HEK293 (cell line): Measurements from ENCODE around the gene SIKE1.

Experiments used
- CTCF ChIA-PET: fragments of 350-600 bp; formaldehyde crosslinking; extraction: SDS; loops from one replicate; lab custom pipeline; 2021; ENCODE audit warnings: antibody characterized with exemption; lab: Yijun Ruan, JAX
- POLR2A ChIA-PET: fragments of 300-600 bp; formaldehyde crosslinking; extraction: SDS; loops from one replicate; lab custom pipeline; 2020; ENCODE audit warnings: antibody characterized with exemption, inconsistent platforms; lab: Yijun Ruan, JAX
- H3K27ac ChIP-seq: fragments of 200-500 bp; sonication (Bioruptor generic); 2 replicates; pipeline ENCODE4 v1.5.1; 2014; ENCODE audit warnings: low read depth, low read length, control low read depth, inconsistent platforms; ENCODE audit errors: extremely low read depth
- H3K36me3 ChIP-seq, 2 experiments: fragments of 200-500 bp in 1 of 2; sonication (Bioruptor generic) in 1 of 2; 1 replicate in 1 of 2; 2 replicates in 1 of 2; pipeline ENCODE4 v1.5.1; 2014 to 2017; ENCODE audit warnings: inconsistent platforms in 2 of 2, low read length in 2 of 2; ENCODE audit not compliant: control insufficient read depth in 2 of 2, insufficient read depth in 1 of 2
- H3K4me1 ChIP-seq: fragments of 200-500 bp; sonication (Bioruptor generic); 2 replicates; pipeline ENCODE4 v1.5.1; 2014; ENCODE audit warnings: mild to moderate bottlenecking, low read length, inconsistent platforms; ENCODE audit not compliant: control insufficient read depth, insufficient read depth
- H3K4me3 ChIP-seq: 2 replicates; pipeline ENCODE4 v1.5.1; 2011; ENCODE audit warnings: low read depth, mild to moderate bottlenecking, control low read depth, low read length, moderate library complexity
- H3K9me3 ChIP-seq: fragments of 200-500 bp; sonication (Bioruptor generic); 2 replicates; pipeline ENCODE4 v1.5.1; 2014; ENCODE audit warnings: low read depth, low read length, inconsistent platforms; ENCODE audit not compliant: control insufficient read depth, insufficient read depth
- REPIN1 ChIP-seq: fragments of 450-650 bp; formaldehyde crosslinking; IDR thresholded peaks from 2 replicates; pipeline ENCODE4 v1.5.1; 2017; ENCODE audit warnings: missing biosample characterization, missing genetic modification characterization, low read depth
- SP2 ChIP-seq: fragments of 450-650 bp; formaldehyde crosslinking; IDR thresholded peaks from 2 replicates; pipeline ENCODE4 v1.5.1; 2016; ENCODE audit warnings: missing biosample characterization, missing genetic modification characterization
- ZBTB8A ChIP-seq: fragments of 450-650 bp; formaldehyde crosslinking; IDR thresholded peaks from 2 replicates; pipeline ENCODE4 v1.5.1; 2016; ENCODE audit warnings: missing biosample characterization, missing genetic modification characterization
- ZFHX2 ChIP-seq: fragments of 450-650 bp; formaldehyde crosslinking; conservative IDR thresholded peaks from 2 replicates; pipeline ENCODE4 v1.5.1; 2016; ENCODE audit warnings: missing biosample characterization, missing genetic modification characterization
- ZNF10 ChIP-seq: fragments of 450-650 bp; formaldehyde crosslinking; IDR thresholded peaks from 2 replicates; pipeline ENCODE4 v1.5.1; 2017; ENCODE audit warnings: missing biosample characterization, missing genetic modification characterization
- ZNF112 ChIP-seq: fragments of 450-650 bp; formaldehyde crosslinking; IDR thresholded peaks from 2 replicates; pipeline ENCODE4 v1.5.0; 2017; ENCODE audit warnings: missing biosample characterization, missing genetic modification characterization
- ZNF114 ChIP-seq: fragments of 450-650 bp; formaldehyde crosslinking; IDR thresholded peaks from 2 replicates; pipeline ENCODE4 v1.5.0; 2017; ENCODE audit warnings: missing biosample characterization, missing genetic modification characterization
- ZNF174 ChIP-seq: fragments of 450-650 bp; formaldehyde crosslinking; IDR thresholded peaks from 2 replicates; pipeline ENCODE4 v1.5.0; 2017; ENCODE audit warnings: missing biosample characterization, mild to moderate bottlenecking, missing genetic modification characterization
- ZNF175 ChIP-seq: fragments of 450-650 bp; formaldehyde crosslinking; IDR thresholded peaks from 2 replicates; pipeline ENCODE4 v1.5.1; 2016; ENCODE audit warnings: missing biosample characterization, missing genetic modification characterization
- ZNF24 ChIP-seq: fragments of 450-650 bp; formaldehyde crosslinking; IDR thresholded peaks from 2 replicates; pipeline ENCODE4 v1.5.1; 2016; ENCODE audit warnings: missing biosample characterization, missing genetic modification characterization
- ZNF248 ChIP-seq: fragments of 450-650 bp; formaldehyde crosslinking; IDR thresholded peaks from 2 replicates; pipeline ENCODE4 v1.5.1; 2017; ENCODE audit warnings: missing biosample characterization, missing genetic modification characterization
- ZNF266 ChIP-seq: fragments of 450-650 bp; formaldehyde crosslinking; IDR thresholded peaks from 2 replicates; pipeline ENCODE4 v1.5.1; 2016; ENCODE audit warnings: missing biosample characterization, missing genetic modification characterization, low read depth
- ZNF302 ChIP-seq: fragments of 450-650 bp; formaldehyde crosslinking; IDR thresholded peaks from 2 replicates; pipeline ENCODE4 v1.5.1; 2016; ENCODE audit warnings: missing biosample characterization, missing genetic modification characterization, low read depth
- ZNF324 ChIP-seq: fragments of 450-650 bp; formaldehyde crosslinking; IDR thresholded peaks from 2 replicates; pipeline ENCODE4 v1.5.1; 2016; ENCODE audit warnings: missing biosample characterization, missing genetic modification characterization
- ZNF404 ChIP-seq: fragments of 450-650 bp; formaldehyde crosslinking; IDR thresholded peaks from 2 replicates; pipeline ENCODE4 v1.5.1; 2017; ENCODE audit warnings: missing biosample characterization, missing genetic modification characterization
- ZNF48 ChIP-seq: fragments of 450-650 bp; formaldehyde crosslinking; IDR thresholded peaks from 2 replicates; pipeline ENCODE4 v1.5.1; 2016; ENCODE audit warnings: missing biosample characterization, missing genetic modification characterization
- TF ChIP-seq, protein P1 (sequence below): fragments of 450-650 bp; formaldehyde crosslinking; IDR thresholded peaks from 2 replicates; pipeline ENCODE4 v1.5.1; 2016; ENCODE audit warnings: missing biosample characterization, missing genetic modification characterization, borderline replicate concordance
- TF ChIP-seq, protein P2 (sequence below): fragments of 450-650 bp; formaldehyde crosslinking; IDR thresholded peaks from 2 replicates; pipeline ENCODE4 v1.5.1; 2016; ENCODE audit warnings: missing biosample characterization, missing genetic modification characterization
- TF ChIP-seq, protein P3 (sequence below): fragments of 450-650 bp; formaldehyde crosslinking; IDR thresholded peaks from 2 replicates; pipeline ENCODE4 v1.5.1; 2017; ENCODE audit warnings: missing biosample characterization, missing genetic modification characterization
- TF ChIP-seq, protein P4 (sequence below): fragments of 450-650 bp; formaldehyde crosslinking; optimal IDR thresholded peaks from 2 replicates; pipeline ENCODE3; 2016; ENCODE audit warnings: missing biosample characterization, mild to moderate bottlenecking, missing genetic modification characterization
- TF ChIP-seq, protein P5 (sequence below): fragments of 450-650 bp; formaldehyde crosslinking; IDR thresholded peaks from 2 replicates; pipeline ENCODE4 v1.5.1; 2017; ENCODE audit warnings: missing biosample characterization, missing genetic modification characterization

The SIKE1 gene

DNA sequence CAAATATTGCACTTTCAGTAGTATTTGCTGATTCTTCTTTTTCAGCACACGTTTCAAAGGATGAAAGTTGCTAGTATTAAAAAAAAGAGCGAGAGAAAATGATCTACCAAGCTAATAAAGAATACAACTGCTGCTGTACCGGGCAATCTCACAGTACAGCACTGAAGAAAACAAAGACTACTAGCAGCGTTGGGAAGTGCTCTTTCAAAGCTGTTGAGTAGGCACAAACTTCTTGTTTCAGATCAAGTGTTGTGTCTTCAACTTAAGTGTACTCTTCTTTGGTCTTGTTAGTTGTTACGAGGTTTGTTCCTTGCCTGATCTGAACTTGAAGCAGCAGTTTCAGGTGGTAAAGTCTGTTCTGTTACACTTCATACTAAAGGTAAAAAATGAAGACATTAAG is 30.6 kb downstream of the SIKE1 start (continued):
- TF ChIP-seq, protein P1, sequence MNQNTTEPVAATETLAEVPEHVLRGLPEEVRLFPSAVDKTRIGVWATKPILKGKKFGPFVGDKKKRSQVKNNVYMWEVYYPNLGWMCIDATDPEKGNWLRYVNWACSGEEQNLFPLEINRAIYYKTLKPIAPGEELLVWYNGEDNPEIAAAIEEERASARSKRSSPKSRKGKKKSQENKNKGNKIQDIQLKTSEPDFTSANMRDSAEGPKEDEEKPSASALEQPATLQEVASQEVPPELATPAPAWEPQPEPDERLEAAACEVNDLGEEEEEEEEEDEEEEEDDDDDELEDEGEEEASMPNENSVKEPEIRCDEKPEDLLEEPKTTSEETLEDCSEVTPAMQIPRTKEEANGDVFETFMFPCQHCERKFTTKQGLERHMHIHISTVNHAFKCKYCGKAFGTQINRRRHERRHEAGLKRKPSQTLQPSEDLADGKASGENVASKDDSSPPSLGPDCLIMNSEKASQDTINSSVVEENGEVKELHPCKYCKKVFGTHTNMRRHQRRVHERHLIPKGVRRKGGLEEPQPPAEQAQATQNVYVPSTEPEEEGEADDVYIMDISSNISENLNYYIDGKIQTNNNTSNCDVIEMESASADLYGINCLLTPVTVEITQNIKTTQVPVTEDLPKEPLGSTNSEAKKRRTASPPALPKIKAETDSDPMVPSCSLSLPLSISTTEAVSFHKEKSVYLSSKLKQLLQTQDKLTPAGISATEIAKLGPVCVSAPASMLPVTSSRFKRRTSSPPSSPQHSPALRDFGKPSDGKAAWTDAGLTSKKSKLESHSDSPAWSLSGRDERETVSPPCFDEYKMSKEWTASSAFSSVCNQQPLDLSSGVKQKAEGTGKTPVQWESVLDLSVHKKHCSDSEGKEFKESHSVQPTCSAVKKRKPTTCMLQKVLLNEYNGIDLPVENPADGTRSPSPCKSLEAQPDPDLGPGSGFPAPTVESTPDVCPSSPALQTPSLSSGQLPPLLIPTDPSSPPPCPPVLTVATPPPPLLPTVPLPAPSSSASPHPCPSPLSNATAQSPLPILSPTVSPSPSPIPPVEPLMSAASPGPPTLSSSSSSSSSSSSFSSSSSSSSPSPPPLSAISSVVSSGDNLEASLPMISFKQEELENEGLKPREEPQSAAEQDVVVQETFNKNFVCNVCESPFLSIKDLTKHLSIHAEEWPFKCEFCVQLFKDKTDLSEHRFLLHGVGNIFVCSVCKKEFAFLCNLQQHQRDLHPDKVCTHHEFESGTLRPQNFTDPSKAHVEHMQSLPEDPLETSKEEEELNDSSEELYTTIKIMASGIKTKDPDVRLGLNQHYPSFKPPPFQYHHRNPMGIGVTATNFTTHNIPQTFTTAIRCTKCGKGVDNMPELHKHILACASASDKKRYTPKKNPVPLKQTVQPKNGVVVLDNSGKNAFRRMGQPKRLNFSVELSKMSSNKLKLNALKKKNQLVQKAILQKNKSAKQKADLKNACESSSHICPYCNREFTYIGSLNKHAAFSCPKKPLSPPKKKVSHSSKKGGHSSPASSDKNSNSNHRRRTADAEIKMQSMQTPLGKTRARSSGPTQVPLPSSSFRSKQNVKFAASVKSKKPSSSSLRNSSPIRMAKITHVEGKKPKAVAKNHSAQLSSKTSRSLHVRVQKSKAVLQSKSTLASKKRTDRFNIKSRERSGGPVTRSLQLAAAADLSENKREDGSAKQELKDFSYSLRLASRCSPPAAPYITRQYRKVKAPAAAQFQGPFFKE (tag by site-specific recombination): no peak
- no peak for TF ChIP-seq ZNF114 (tag by site-specific recombination)
- no peak for TF ChIP-seq ZNF48 (tag by site-specific recombination)
- TF ChIP-seq, all 188 proteins: peak for 0

DNA sequence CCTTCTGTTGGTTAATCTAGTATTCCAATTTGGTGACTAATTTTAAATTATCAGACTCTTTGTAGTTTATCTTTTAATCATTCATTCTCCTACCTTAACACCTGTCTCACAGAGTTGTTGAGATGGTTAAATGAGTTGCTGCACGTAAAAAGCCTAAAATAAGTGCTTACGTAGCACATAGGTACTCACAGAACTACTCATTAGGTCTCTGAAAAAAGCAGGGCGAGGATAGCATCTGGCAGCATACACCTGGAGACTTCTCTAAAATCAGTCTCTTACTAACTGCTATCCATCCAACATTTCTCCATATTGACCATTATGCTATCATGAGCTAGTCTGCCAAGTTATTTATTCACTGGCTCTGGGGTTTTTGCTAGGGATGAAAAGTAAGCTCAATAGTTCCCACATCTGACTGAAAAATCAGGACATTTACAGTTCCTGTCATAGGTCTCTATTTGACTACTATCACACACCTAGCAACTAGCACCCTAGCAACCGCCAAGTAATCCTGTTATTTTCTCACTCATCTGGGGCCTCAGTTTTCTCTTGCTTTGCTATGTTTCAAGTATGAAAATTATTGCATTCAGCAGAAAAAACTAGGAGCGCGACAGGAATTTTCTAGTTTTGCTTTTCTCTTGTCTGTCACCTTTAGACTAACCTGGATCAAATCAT is 33.9 kb downstream of the SIKE1 start:
- ChIA-PET CTCF (no interaction called here), POLR2A (no interaction called here)
- Histone ChIP-seq H3K36me3 (peaks cover 47 to 84% of the 10 kb centered on the region in 2 experiments), H3K4me1 (peaks cover 6% of the 10 kb centered on the region), H3K4me3 (no peak overlapping the region), H3K27ac (no peak overlapping the region), H3K9me3 (no peaks in the 10 kb centered on the region)
- no peak for TF ChIP-seq SP2 (tag by site-specific recombination)
- TF ChIP-seq ZNF266: no peak
- TF ChIP-seq ZNF248 (tag by site-specific recombination): no peak
- TF ChIP-seq, protein P2, sequence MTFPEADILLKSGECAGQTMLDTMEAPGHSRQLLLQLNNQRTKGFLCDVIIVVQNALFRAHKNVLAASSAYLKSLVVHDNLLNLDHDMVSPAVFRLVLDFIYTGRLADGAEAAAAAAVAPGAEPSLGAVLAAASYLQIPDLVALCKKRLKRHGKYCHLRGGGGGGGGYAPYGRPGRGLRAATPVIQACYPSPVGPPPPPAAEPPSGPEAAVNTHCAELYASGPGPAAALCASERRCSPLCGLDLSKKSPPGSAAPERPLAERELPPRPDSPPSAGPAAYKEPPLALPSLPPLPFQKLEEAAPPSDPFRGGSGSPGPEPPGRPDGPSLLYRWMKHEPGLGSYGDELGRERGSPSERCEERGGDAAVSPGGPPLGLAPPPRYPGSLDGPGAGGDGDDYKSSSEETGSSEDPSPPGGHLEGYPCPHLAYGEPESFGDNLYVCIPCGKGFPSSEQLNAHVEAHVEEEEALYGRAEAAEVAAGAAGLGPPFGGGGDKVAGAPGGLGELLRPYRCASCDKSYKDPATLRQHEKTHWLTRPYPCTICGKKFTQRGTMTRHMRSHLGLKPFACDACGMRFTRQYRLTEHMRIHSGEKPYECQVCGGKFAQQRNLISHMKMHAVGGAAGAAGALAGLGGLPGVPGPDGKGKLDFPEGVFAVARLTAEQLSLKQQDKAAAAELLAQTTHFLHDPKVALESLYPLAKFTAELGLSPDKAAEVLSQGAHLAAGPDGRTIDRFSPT: no peak
- TF ChIP-seq ZFHX2 (tag by site-specific recombination): no peak
- TF ChIP-seq ZNF10 (tag by site-specific recombination): no peak
- TF ChIP-seq, protein P3, sequence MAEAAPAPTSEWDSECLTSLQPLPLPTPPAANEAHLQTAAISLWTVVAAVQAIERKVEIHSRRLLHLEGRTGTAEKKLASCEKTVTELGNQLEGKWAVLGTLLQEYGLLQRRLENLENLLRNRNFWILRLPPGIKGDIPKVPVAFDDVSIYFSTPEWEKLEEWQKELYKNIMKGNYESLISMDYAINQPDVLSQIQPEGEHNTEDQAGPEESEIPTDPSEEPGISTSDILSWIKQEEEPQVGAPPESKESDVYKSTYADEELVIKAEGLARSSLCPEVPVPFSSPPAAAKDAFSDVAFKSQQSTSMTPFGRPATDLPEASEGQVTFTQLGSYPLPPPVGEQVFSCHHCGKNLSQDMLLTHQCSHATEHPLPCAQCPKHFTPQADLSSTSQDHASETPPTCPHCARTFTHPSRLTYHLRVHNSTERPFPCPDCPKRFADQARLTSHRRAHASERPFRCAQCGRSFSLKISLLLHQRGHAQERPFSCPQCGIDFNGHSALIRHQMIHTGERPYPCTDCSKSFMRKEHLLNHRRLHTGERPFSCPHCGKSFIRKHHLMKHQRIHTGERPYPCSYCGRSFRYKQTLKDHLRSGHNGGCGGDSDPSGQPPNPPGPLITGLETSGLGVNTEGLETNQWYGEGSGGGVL (tag by site-specific recombination): no peak
- TF ChIP-seq, protein P4, sequence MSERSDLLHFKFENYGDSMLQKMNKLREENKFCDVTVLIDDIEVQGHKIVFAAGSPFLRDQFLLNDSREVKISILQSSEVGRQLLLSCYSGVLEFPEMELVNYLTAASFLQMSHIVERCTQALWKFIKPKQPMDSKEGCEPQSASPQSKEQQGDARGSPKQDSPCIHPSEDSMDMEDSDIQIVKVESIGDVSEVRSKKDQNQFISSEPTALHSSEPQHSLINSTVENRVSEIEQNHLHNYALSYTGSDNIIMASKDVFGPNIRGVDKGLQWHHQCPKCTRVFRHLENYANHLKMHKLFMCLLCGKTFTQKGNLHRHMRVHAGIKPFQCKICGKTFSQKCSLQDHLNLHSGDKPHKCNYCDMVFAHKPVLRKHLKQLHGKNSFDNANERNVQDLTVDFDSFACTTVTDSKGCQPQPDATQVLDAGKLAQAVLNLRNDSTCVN: no peak
- TF ChIP-seq ZNF112 (tag by site-specific recombination): no peak
- no peak for TF ChIP-seq ZNF302 (tag by site-specific recombination)
- no peak for TF ChIP-seq ZNF174 (tag by site-specific recombination)
- TF ChIP-seq ZNF24 (tag by site-specific recombination): no peak
- no peak for TF ChIP-seq ZNF324
- no peak for TF ChIP-seq ZNF404 (tag by site-specific recombination)
- TF ChIP-seq ZBTB8A (tag by site-specific recombination): no peak
- no peak for TF ChIP-seq ZNF175 (tag by site-specific recombination)
- TF ChIP-seq, protein P5, sequence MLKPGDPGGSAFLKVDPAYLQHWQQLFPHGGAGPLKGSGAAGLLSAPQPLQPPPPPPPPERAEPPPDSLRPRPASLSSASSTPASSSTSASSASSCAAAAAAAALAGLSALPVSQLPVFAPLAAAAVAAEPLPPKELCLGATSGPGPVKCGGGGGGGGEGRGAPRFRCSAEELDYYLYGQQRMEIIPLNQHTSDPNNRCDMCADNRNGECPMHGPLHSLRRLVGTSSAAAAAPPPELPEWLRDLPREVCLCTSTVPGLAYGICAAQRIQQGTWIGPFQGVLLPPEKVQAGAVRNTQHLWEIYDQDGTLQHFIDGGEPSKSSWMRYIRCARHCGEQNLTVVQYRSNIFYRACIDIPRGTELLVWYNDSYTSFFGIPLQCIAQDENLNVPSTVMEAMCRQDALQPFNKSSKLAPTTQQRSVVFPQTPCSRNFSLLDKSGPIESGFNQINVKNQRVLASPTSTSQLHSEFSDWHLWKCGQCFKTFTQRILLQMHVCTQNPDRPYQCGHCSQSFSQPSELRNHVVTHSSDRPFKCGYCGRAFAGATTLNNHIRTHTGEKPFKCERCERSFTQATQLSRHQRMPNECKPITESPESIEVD (tag by site-specific recombination): no peak
- TF ChIP-seq REPIN1: no peak
